Liver (tissue), 3 donors: Measurements from ENCODE around the gene C8G.

ENCODE experiments used
- CTCF ChIP-seq: fragments of 150-350 bp; IDR thresholded peaks from 2 replicates; pipeline ENCODE4 v1.5.1; 2017; ENCODE audit warnings: improper control_type of control experiment, low read depth, low read length; ENCODE audit not compliant: missing input control
- GABPA ChIP-seq, 2 donors: IDR thresholded peaks in 1 of 2; conservative IDR thresholded peaks in 1 of 2; 2 replicates each; pipeline ENCODE4 v1.6.1; 2016; ENCODE audit warnings: antibody characterized with exemption in 2 of 2, mild to moderate bottlenecking in 1 of 2, moderate library complexity in 1 of 2
- JUND ChIP-seq, 2 donors: IDR thresholded peaks; 2 replicates each; pipeline ENCODE4 v1.6.1; 2016; ENCODE audit warnings: antibody characterized with exemption in 2 of 2
- MAX ChIP-seq: IDR thresholded peaks from 2 replicates; pipeline ENCODE4 v1.6.1; 2016; ENCODE audit warnings: antibody characterized with exemption
- REST ChIP-seq: IDR thresholded peaks from 2 replicates; pipeline ENCODE4 v1.6.1; 2016; ENCODE audit warnings: antibody characterized with exemption, mild to moderate bottlenecking
- SP1 ChIP-seq: IDR thresholded peaks from 2 replicates; pipeline ENCODE4 v1.6.1; 2018; ENCODE audit warnings: antibody characterized with exemption, mild to moderate bottlenecking
- TAF1 ChIP-seq: conservative IDR thresholded peaks from 2 replicates; pipeline ENCODE4 v1.6.1; 2016; ENCODE audit warnings: antibody characterized with exemption, mild to moderate bottlenecking
- YY1 ChIP-seq: IDR thresholded peaks from 2 replicates; pipeline ENCODE4 v1.6.1; 2016; ENCODE audit warnings: antibody characterized with exemption, mild to moderate bottlenecking
- ZBTB33 ChIP-seq: IDR thresholded peaks from 2 replicates; pipeline ENCODE4 v1.6.1; 2016; ENCODE audit warnings: antibody characterized with exemption
- TF ChIP-seq, protein P1 (sequence below): IDR thresholded peaks from 2 replicates; pipeline ENCODE4 v1.6.1; 2016; ENCODE audit warnings: antibody characterized with exemption
- donor health status: healthy.
- donor health status: healthy.

DNA sequence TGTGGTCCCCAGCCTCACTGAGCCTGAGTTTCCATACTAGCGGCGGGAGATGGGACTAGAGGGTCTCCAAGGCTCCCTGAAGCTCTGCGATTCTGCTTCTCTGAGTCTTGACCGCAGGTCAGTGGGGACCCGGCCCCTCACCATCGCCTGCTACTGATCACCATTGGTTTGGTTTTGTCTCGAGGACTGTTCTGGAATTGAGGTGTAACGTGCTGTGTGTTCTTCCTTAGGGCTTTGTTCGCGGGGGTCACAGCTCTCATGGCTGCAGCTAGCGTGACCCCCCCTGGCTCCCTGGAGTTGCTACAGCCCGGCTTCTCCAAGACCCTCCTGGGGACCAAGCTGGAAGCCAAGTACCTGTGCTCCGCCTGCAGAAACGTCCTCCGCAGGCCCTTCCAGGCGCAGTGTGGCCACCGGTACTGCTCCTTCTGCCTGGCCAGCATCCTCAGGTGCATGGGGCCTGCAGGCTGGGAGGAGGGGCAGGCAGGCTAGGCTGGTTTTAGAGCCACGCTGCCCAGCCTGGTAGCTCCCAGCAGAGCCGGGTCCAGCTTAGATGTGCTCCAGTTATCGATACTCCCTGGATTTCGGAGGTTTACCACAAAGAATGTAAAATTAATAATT, 46.5 kb upstream of the C8G start:
- TF ChIP-seq JUND (IDR thresholded peaks at IDR 0.05) (no peak), GABPA (IDR thresholded peaks at IDR 0.05 in 1 of 2, conservative IDR thresholded peaks at IDR 0.05 in 1 of 2) (no peak), CTCF (no peak), REST (no peak), YY1 (no peak), TAF1 (no peak), SP1 (no peak), MAX (no peak), ZBTB33 (no peak)
- TF ChIP-seq, protein P1, sequence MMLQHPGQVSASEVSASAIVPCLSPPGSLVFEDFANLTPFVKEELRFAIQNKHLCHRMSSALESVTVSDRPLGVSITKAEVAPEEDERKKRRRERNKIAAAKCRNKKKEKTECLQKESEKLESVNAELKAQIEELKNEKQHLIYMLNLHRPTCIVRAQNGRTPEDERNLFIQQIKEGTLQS = no peak
